HCT116 (cell line): ENCODE measurements around the gene LGALS7. TPM values are rescaled to one million over a fixed set of nuclear protein-coding genes. Genes with fewer than 3 reads are reported as not detected.

Source experiments
- ATAC-seq: fragments of 200-7000 bp; cut with Tn5 transposase; 2 replicates; pipeline ENCODE4 v1.9.1; 2020; ENCODE audit warnings: mild to moderate bottlenecking, moderate library complexity
- BruUV-seq: library from RNA; stranded (reverse); fragments of 400-500 nt; replicated peaks from 2 replicates; lab custom pipeline; 2021; lab: Mats Ljungman, UMichigan
- CTCF ChIA-PET: fragments of 300-600 bp; sonication (Branson Sonifier 250); formaldehyde crosslinking; loops from one replicate; lab custom pipeline; 2021; ENCODE audit warnings: antibody characterized with exemption; lab: Charles Lee
- POLR2A ChIA-PET: fragments of 300-600, 350-600 bp; sonication (Branson Sonifier 250); formaldehyde crosslinking; loops from one replicate; lab custom pipeline; 2021; ENCODE audit warnings: antibody characterized with exemption; lab: Charles Lee
- RAD21 ChIA-PET, 2 experiments: fragments of 300-600 bp; sonication (Branson Sonifier 250); formaldehyde crosslinking; loops; one replicate each; lab custom pipeline; 2023; ENCODE audit warnings: low total read pairs in 2 of 2; ENCODE audit not compliant: uncharacterized antibody in 2 of 2, unreplicated experiment in 2 of 2, low non-redundant PET in 1 of 2; lab: Charles Lee
- DNase-seq: peaks from one replicate; pipeline ENCODE4 v3.0.0-alpha.2; 2010; ENCODE audit warnings: low read depth, low spot score
- H2AFZ ChIP-seq: fragments of 200-600 bp; shearing (Covaris generic), sonication (generic); 2 replicates; pipeline ENCODE4 v1.6.1; 2017; ENCODE audit warnings: low read depth, mixed run types, mixed read lengths, antibody characterized with exemption, low read length; ENCODE audit not compliant: poor library complexity, severe bottlenecking
- H3K27ac ChIP-seq: 2 replicates; pipeline ENCODE4 v1.5.1; 2012; ENCODE audit warnings: low read depth, low read length
- H3K27me3 ChIP-seq: fragments of 200-600 bp; sonication (generic); 2 replicates; pipeline ENCODE4 v1.6.1; 2016; ENCODE audit warnings: mixed run types, low read length, mixed read lengths; ENCODE audit not compliant: insufficient read depth
- H3K36me3 ChIP-seq, 2 experiments: fragments of 200-500 bp in 1 of 2; fragments of 200-600 bp in 1 of 2; sonication (Bioruptor generic) in 1 of 2; sonication (generic) in 1 of 2; 2 replicates each; pipeline versions ENCODE4 v1.5.1 to v1.6.1; 2014 to 2016; ENCODE audit warnings: low read length in 2 of 2, inconsistent platforms in 1 of 2, mixed read lengths in 1 of 2, mixed run types in 1 of 2; ENCODE audit not compliant: insufficient read depth in 2 of 2, control insufficient read depth in 1 of 2
- H3K4me1 ChIP-seq, 2 experiments: fragments of 200-600 bp in 1 of 2; sonication (generic) in 1 of 2; 2 replicates each; pipeline versions ENCODE4 v1.5.1 to v1.6.1; 2012 to 2017; ENCODE audit warnings: low read length in 2 of 2, inconsistent platforms in 1 of 2, mild to moderate bottlenecking in 1 of 2, mixed read lengths in 1 of 2, mixed run types in 1 of 2, moderate library complexity in 1 of 2; ENCODE audit not compliant: insufficient read depth in 2 of 2, control insufficient read depth in 1 of 2
- H3K4me2 ChIP-seq: fragments of 200-600 bp; sonication (generic); 2 replicates; pipeline ENCODE4 v1.6.1; 2017; ENCODE audit warnings: mixed run types, low read length, mixed read lengths
- H3K4me3 ChIP-seq, 2 experiments: fragments of 200-600 bp in 1 of 2; sonication (generic) in 1 of 2; replicated peaks in 1 of 2; 2 replicates each; pipeline ENCODE4 v1.5.1; 2011 to 2016; ENCODE audit warnings: low read length in 2 of 2, control low read depth in 1 of 2, low read depth in 1 of 2, mild to moderate bottlenecking in 1 of 2, mixed read lengths in 1 of 2, mixed run types in 1 of 2
- H3K79me2 ChIP-seq: fragments of 200-600 bp; sonication (generic); 2 replicates; pipeline ENCODE4 v1.6.1; 2017; ENCODE audit warnings: mild to moderate bottlenecking, mixed run types, low read length, moderate library complexity, mixed read lengths; ENCODE audit not compliant: insufficient read depth
- H3K9ac ChIP-seq: fragments of 200-600 bp; sonication (generic); 2 replicates; pipeline ENCODE4 v1.6.1; 2016; ENCODE audit warnings: low read length, mixed read lengths
- H3K9me2 ChIP-seq: fragments of 200-600 bp; sonication (generic), shearing (Covaris generic); 2 replicates; pipeline ENCODE4 v1.6.1; 2017; ENCODE audit warnings: mixed run types, mild to moderate bottlenecking, moderate library complexity; ENCODE audit not compliant: insufficient read depth
- H3K9me3 ChIP-seq, 2 experiments: fragments of 200-500 bp in 1 of 2; fragments of 200-600 bp in 1 of 2; sonication (Bioruptor generic) in 1 of 2; sonication (generic) in 1 of 2; 2 replicates each; pipeline ENCODE4 v1.6.1; 2014 to 2017; ENCODE audit warnings: low read length in 2 of 2, mixed read lengths in 2 of 2, inconsistent platforms in 1 of 2, low read depth in 1 of 2, mild to moderate bottlenecking in 1 of 2, mixed run types in 1 of 2, moderate library complexity in 1 of 2; ENCODE audit not compliant: control insufficient read depth in 1 of 2, insufficient read depth in 1 of 2
- H4K20me1 ChIP-seq: fragments of 200-600 bp; sonication (generic), shearing (Covaris generic); 2 replicates; pipeline ENCODE4 v1.6.1; 2017; ENCODE audit warnings: mixed run types, mild to moderate bottlenecking, moderate library complexity; ENCODE audit not compliant: insufficient read depth
- ATF3 ChIP-seq: IDR thresholded peaks from 2 replicates; pipeline ENCODE4 v1.6.1; 2012
- CBX3 ChIP-seq: IDR thresholded peaks from 2 replicates; pipeline ENCODE4 v1.6.1; 2012; ENCODE audit warnings: low read depth
- CEBPB ChIP-seq: IDR thresholded peaks from 2 replicates; pipeline ENCODE4 v1.6.1; 2012; ENCODE audit warnings: low read depth
- EGR1 ChIP-seq: IDR thresholded peaks from 2 replicates; pipeline ENCODE4 v1.6.1; 2012; ENCODE audit warnings: low read depth
- ELF1 ChIP-seq: IDR thresholded peaks from 2 replicates; pipeline ENCODE4 v1.6.1; 2012; ENCODE audit warnings: low read depth, borderline replicate concordance
- EZH2 ChIP-seq: fragments of 200-600 bp; sonication (generic); IDR thresholded peaks from 2 replicates; pipeline ENCODE4 v1.6.1; 2017; ENCODE audit warnings: antibody characterized with exemption, mixed run types
- EZH2phosphoT487 ChIP-seq: fragments of 200-600 bp; IDR thresholded peaks from 2 replicates; pipeline ENCODE4 v1.6.1; 2018; ENCODE audit warnings: antibody characterized with exemption, borderline replicate concordance
- FOSL1 ChIP-seq: IDR thresholded peaks from 2 replicates; pipeline ENCODE4 v1.6.1; 2012; ENCODE audit warnings: low read depth
- JUND ChIP-seq: IDR thresholded peaks from 2 replicates; pipeline ENCODE4 v1.6.1; 2012
- POLR2A ChIP-seq: IDR thresholded peaks from 2 replicates; pipeline ENCODE4 v1.7.0; 2011; ENCODE audit warnings: borderline replicate concordance; ENCODE audit not compliant: insufficient read depth, insufficient read length; ENCODE audit errors: extremely low read depth
- RAD21 ChIP-seq: IDR thresholded peaks from 2 replicates; pipeline ENCODE4 v1.6.1; 2012; ENCODE audit warnings: low read depth, mild to moderate bottlenecking
- SIN3A ChIP-seq: IDR thresholded peaks from 2 replicates; pipeline ENCODE4 v1.6.1; 2012; ENCODE audit warnings: low read depth
- TCF7L2 ChIP-seq: IDR thresholded peaks from 2 replicates; pipeline ENCODE4 v1.7.0; 2011; ENCODE audit warnings: borderline replicate concordance, inconsistent platforms; ENCODE audit not compliant: insufficient read depth, insufficient read length; ENCODE audit errors: extremely low read depth
- YY1 ChIP-seq: IDR thresholded peaks from 2 replicates; pipeline ENCODE4 v1.6.1; 2011; ENCODE audit warnings: low read length, low read depth, moderate library complexity, mild to moderate bottlenecking; ENCODE audit not compliant: insufficient replicate concordance; ENCODE audit errors: extremely low read depth
- ZBTB33 ChIP-seq: IDR thresholded peaks from 2 replicates; pipeline ENCODE4 v1.6.1; 2011; ENCODE audit warnings: mild to moderate bottlenecking, low read length, moderate library complexity; ENCODE audit not compliant: insufficient replicate concordance; ENCODE audit errors: extremely low read depth
- ZFX ChIP-seq: fragments of 450-650 bp; IDR thresholded peaks from 2 replicates; pipeline ENCODE4 v1.6.1; 2017
- ZNF274 ChIP-seq: fragments of 200-500 bp; sonication (Bioruptor generic); IDR thresholded peaks from 2 replicates; pipeline ENCODE4 v1.6.1; 2014; ENCODE audit warnings: mild to moderate bottlenecking, low read depth, low read length, inconsistent platforms
- intact Hi-C: fragments of 100-400 bp; cut with micrococcal nuclease; formaldehyde crosslinking; loops from 2 replicates; pipeline ENCODE4 v1.10.0; 2022
- total RNA-seq: library from RNA; stranded (reverse); gene quantifications from one replicate; pipeline ENCODE4 v1.2.1, GENCODE V29; 2021; ENCODE audit not compliant: unreplicated experiment
- TF ChIP-seq, protein P1 (sequence below): IDR thresholded peaks from 2 replicates; pipeline ENCODE4 v1.6.1; 2012

The LGALS7 gene
- total RNA-seq, 1 experiment from 2014 or later: not detected

- TF ChIP-seq YY1 (no peak), ZFX (no peak), SIN3A (no peak), RAD21 (no peak), TCF7L2 (no peak), EZH2 (no peak)
- TF ChIP-seq, protein P1, sequence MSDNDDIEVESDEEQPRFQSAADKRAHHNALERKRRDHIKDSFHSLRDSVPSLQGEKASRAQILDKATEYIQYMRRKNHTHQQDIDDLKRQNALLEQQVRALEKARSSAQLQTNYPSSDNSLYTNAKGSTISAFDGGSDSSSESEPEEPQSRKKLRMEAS: no peak
- TF ChIP-seq, all 23 proteins: peak for 0
- H3K36me3 ChIP-seq: no peaks in the 10 kb centered on the region
- no peaks in the 10 kb centered on the region for H3K27me3 ChIP-seq
- intact Hi-C loops: no loop called here
- BruUV-seq: no TSS peak
- CTCF ChIA-PET: interaction anchor here (0.7 kb wide), 1 partner anchor 18 kb away, joined by 3 read pairs; no protein-coding TSS in a partner anchor
- no peaks in the 10 kb centered on the region for H4K20me1 ChIP-seq
- H2AFZ ChIP-seq: no peak overlapping the region
- no peak overlapping the region for H3K4me2 ChIP-seq
- RAD21 ChIA-PET: no interaction called here
- no peak overlapping the region for H3K4me3 ChIP-seq
- no peak for ATAC-seq
- POLR2A ChIA-PET: no interaction called here
- H3K9me3 ChIP-seq: no peaks in the 10 kb centered on the region
- H3K79me2 ChIP-seq: no peaks in the 10 kb centered on the region
- no peak overlapping the region for H3K27ac ChIP-seq
- no peaks in the 10 kb centered on the region for H3K9me2 ChIP-seq
- no peak overlapping the region for H3K9ac ChIP-seq
- H3K4me1 ChIP-seq: peaks cover 0 to 6% of the 10 kb centered on the region in 2 experiments; a peak in 1 of 4 replicates
- DNase-seq: no peak
Measured at GRCh38 chr19:38765214-38765613, 8.1 kb downstream of the LGALS7 start.

GRCh38 chr19:38763795-38764220 is 9.5 kb downstream of the LGALS7 start:
- H3K9me3 ChIP-seq: no peaks in the 10 kb centered on the region
- no peak overlapping the region for H3K4me2 ChIP-seq
- BruUV-seq: no TSS peak
- no peaks in the 10 kb centered on the region for H3K9me2 ChIP-seq
- no peaks in the 10 kb centered on the region for H3K27me3 ChIP-seq
- intact Hi-C loops: no loop called here
- TF ChIP-seq ATF3 (no peak), RAD21 (no peak), CEBPB (no peak), ELF1 (no peak), EGR1 (no peak), FOSL1 (no peak), ZFX (no peak), CBX3 (no peak), ZNF274 (no peak), EZH2phosphoT487 (no peak), SIN3A (no peak), EZH2 (no peak), POLR2A (no peak), ZBTB33 (no peak), JUND (no peak)
- ATAC-seq: no peak
- H3K79me2 ChIP-seq: no peaks in the 10 kb centered on the region
- DNase-seq: no peak
- no peak overlapping the region for H3K9ac ChIP-seq
- no peaks in the 10 kb centered on the region for H3K36me3 ChIP-seq
- no peaks in the 10 kb centered on the region for H3K4me1 ChIP-seq
- CTCF ChIA-PET: no interaction called here
- H4K20me1 ChIP-seq: no peaks in the 10 kb centered on the region
- RAD21 ChIA-PET: no interaction called here
- no peak overlapping the region for H3K27ac ChIP-seq
- no peak overlapping the region for H3K4me3 ChIP-seq
- H2AFZ ChIP-seq: no peak overlapping the region
- POLR2A ChIA-PET: no interaction called here
